ENCODE data around the gene NMT2.

DNA sequence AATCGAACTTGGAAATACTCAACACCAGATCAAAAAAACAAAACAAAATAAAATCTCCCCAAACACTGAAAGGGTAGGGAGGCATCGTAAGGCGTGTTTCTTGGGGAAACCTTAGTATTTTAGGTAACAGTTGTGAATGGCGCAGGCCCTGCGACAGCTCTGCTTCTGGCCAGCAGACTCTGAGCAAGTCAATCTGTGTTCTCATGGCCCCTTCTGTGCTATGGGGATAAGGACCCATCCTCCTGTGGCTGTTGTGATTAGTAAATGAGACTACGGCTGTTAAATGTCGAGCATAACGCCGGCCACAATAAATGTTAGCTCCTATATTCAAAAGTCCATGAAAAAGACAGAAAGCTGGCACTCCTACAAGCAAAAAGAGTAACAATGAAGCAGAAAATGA lies 44.3 kb downstream of the NMT2 start:
- no peak for TF ChIP-seq EZH2phosphoT487 (IDR thresholded peaks at IDR 0.05; ENCODE audit: low read depth, severe bottlenecking, unreplicated experiment)
- TF ChIP-seq, protein P1, sequence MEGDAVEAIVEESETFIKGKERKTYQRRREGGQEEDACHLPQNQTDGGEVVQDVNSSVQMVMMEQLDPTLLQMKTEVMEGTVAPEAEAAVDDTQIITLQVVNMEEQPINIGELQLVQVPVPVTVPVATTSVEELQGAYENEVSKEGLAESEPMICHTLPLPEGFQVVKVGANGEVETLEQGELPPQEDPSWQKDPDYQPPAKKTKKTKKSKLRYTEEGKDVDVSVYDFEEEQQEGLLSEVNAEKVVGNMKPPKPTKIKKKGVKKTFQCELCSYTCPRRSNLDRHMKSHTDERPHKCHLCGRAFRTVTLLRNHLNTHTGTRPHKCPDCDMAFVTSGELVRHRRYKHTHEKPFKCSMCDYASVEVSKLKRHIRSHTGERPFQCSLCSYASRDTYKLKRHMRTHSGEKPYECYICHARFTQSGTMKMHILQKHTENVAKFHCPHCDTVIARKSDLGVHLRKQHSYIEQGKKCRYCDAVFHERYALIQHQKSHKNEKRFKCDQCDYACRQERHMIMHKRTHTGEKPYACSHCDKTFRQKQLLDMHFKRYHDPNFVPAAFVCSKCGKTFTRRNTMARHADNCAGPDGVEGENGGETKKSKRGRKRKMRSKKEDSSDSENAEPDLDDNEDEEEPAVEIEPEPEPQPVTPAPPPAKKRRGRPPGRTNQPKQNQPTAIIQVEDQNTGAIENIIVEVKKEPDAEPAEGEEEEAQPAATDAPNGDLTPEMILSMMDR (IDR thresholded peaks at IDR 0.05; ENCODE audit: poor library complexity) = no peak

Data from hepatocyte (in vitro differentiated cells).